ENCODE data around the gene ZNF563.
A peak's percentile ranks its signal among the peaks of the same experiment; 100 is the strongest.
"Not testable (repeated sequence)": the region's sequence is repeated elsewhere in the genome, so short reads cannot be mapped to it uniquely, and the experiment has no call there.

ZNF563 gene

DNA sequence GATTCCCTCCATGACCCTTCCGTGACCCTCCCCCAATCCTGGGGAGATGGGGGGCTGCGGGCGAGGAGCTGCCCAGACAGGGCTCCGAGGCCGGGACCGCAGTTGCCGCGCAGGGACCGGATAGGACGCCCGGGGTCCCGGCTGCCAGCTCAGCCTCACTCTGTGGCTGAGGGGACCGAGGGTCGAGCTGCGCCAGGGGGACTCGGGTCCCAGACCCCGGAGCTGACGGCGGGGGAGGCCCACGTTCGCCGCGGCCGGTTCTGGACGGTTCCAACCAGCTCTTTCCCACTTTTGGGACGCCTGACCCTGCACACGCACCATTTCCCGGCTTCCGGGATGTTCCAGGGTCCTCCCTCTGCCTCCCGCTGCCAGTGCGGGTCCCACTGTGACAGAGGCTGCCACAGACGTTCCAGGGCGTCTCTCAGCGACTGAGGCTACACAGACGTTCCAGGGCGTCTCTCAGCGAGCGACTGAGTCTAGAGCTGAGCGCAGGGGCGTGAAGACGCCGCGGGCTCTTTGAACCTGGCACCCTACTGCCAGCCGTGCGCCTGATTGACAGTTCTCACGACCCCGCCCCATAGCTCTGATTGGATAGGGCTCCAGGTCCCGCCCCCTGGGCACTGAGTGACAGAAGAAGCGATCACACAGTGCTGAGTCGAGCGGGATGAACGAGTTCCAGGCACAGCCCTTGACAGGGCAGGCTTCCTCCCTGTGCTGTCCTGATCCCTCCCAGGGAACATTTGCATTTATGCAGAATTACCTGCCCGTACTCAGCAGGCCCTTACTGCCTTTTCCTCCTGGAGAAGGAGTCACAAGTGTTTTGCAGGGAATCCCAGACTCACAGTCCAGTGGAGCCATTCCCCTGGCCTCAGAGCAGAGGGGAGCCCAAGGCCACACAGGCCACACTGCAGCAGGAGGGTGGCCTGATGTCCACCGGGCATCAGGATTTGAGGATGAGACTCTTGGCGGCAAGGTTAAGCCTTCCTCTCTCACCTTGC lies at the start of gene ZNF563:
Gene ZNF563 (minus strand): TSS at position 472 of the 998 bp plus-strand sequence. CDS start 151 bp downstream, at position 321.
- Mint-ChIP-seq H3K27me3 (no peaks in the 10 kb centered on the region), H3K36me3 (ENCODE audit: low read depth) (no peaks in the 10 kb centered on the region), H3K27ac (peak within 1 kb of the TSS; percentile 96), H3K9me3 (no peaks in the 10 kb centered on the region), H3K4me3 (peak within 1 kb of the TSS; percentile 93), H3K4me1 (peaks cover 38% of the 10 kb centered on the region)
- peak; percentile 97 for DNase-seq
- ATAC-seq = peak; percentile 93

DNA sequence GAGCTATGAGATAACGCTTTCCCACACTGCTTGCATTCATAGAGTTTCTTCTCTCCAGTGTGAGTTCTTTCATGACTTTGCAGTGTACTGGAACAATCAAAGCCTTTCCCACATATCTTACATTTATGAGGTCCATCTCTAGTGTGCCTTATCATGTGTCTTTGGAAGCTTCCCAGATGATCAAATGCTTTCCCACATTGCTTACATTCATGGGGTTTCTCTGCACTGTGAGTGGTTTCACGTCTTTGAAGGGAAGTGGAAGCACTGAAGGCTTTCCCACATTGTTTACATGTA lies 47.0 kb upstream of the ZNF563 start:
- no peaks in the 10 kb centered on the region for H3K27me3 Mint-ChIP-seq
- H3K9me3 Mint-ChIP-seq = peaks cover 49% of the 10 kb centered on the region
- H3K27ac Mint-ChIP-seq = no peak overlapping the region
- no peak for DNase-seq
- H3K4me1 Mint-ChIP-seq = no peaks in the 10 kb centered on the region
- ATAC-seq = no peak
- H3K4me3 Mint-ChIP-seq = no peak overlapping the region
- peaks cover 39% of the 10 kb centered on the region for H3K36me3 Mint-ChIP-seq (ENCODE audit: low read depth)

DNA sequence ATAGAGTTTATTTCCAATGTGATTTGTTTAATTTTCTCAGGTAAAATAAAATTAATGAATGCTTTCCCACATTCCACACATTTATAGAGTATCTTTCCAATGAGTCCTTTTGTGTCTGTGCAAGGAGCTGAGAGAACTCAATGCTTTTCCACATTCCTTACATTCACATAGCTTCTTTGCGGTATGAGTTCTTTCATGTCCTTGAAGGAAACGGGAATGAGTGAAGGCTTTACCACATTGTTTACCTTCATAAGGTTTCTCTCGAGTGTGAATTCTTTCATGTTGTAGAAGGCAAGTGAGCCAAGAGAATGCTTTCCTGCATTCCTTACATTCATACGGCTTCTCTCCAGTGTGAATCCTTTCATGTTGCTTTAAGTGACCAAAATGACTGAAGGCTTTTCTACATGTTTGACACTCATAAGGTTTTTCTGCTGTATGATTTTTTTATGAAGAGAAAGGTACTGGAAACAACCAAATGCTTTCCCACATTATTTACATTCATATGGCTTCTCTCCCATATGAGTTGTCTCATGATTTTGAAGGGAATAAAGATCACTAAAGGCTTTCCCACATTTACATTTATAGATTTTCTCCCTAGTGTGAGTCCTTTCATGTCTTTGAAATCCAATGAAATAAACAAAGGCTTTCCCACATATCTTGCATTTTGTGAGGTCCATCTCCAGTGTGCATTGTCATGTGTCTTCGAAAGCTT lies 46.5 kb upstream of the ZNF563 start:
- no peaks in the 10 kb centered on the region for H3K4me1 Mint-ChIP-seq
- peaks cover 52% of the 10 kb centered on the region for H3K9me3 Mint-ChIP-seq
- no peaks in the 10 kb centered on the region for H3K27me3 Mint-ChIP-seq
- H3K4me3 Mint-ChIP-seq = no peak overlapping the region
- ATAC-seq (no peak), DNase-seq (no peak)
- peaks cover 39% of the 10 kb centered on the region for H3K36me3 Mint-ChIP-seq (ENCODE audit: low read depth)
- no peak overlapping the region for H3K27ac Mint-ChIP-seq

GRCh38 chr19:12374026-12374425 lies 40.6 kb upstream of the ZNF563 start:
- Mint-ChIP-seq H3K27ac (no peak overlapping the region), H3K27me3 (no peaks in the 10 kb centered on the region), H3K4me3 (no peak overlapping the region), H3K4me1 (no peaks in the 10 kb centered on the region), H3K36me3 (ENCODE audit: low read depth) (peaks cover 14% of the 10 kb centered on the region), H3K9me3 (peaks cover 30% of the 10 kb centered on the region)
- DNase-seq (no peak), ATAC-seq (no peak)

DNA sequence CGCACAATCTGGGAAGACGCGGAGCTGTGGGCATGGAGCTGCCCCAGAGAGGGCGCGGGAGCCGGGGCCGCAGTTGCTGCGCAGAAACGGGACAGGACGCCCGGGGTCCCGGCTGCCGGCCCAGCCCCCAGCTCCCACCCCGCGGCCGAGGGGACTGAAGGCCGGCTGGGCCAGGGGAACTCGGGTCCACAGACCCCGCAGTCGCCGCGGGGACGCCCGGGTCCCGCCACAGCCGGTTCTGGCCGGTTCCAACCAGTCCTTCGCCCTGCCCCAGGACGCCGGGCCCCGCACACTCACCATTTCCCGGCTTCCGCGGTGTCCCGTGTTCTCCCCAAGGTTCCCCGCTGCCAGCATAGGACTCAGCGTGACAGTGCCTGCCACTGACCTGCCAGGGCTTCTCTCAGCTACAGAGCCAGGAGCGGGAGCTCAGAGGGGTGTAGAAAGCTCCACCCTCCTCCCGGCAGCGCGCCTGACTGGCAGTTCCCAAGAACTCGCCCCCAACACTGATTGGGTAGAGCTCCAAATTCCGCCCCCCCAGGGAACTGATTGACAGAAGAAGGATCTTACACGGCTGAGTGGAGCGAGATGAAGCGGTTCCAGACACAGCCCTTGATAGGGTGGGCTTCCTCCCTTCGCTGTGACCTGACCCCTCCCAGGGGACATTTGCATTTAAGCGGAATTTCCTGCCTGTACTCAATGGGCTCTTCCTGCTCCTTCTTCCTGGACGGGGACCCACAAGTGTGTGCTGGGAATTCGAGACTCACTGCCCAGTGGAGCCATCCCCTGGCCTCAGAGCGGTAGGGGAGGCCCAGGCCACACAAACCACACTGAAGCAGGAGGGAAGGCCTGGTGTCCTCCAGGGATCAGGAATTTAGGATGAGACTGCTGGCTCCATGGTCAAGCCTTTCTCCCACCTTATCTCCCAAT lies 32.1 kb upstream of the ZNF563 start, which contains the start of gene ZNF442:
Gene ZNF442 (minus strand): TSS at position 448 of the 927 bp plus-strand sequence. CDS start 2,052 bp downstream, outside the sequence.
- DNase-seq (peak; percentile 89), ATAC-seq (peak; percentile 99)
- H3K9me3 Mint-ChIP-seq = no peaks in the 10 kb centered on the region
- peaks cover 6% of the 10 kb centered on the region for H3K36me3 Mint-ChIP-seq (ENCODE audit: low read depth)
- H3K4me1 Mint-ChIP-seq = peaks cover 16% of the 10 kb centered on the region
- H3K27me3 Mint-ChIP-seq = no peaks in the 10 kb centered on the region
- H3K27ac Mint-ChIP-seq = peak within 1 kb of the TSS; percentile 67
- peak within 1 kb of the TSS; percentile 92 for H3K4me3 Mint-ChIP-seq

- ATAC-seq (no peak), DNase-seq (peak; percentile 18)
- Mint-ChIP-seq H3K27me3 (no peaks in the 10 kb centered on the region), H3K4me1 (peaks cover 16% of the 10 kb centered on the region), H3K4me3 (peak overlapping the region; percentile 92), H3K9me3 (no peaks in the 10 kb centered on the region), H3K36me3 (ENCODE audit: low read depth) (peaks cover 6% of the 10 kb centered on the region), H3K27ac (peak overlapping the region; percentile 18)
Observed at GRCh38 chr19:12364391-12365235, 31.2 kb upstream of the ZNF563 start.

GRCh38 chr19:12362236-12362635 lies 28.8 kb upstream of the ZNF563 start:
- H3K4me3 Mint-ChIP-seq; ATAC-seq; H3K36me3 Mint-ChIP-seq (ENCODE audit: low read depth); H3K27me3 Mint-ChIP-seq; H3K27ac Mint-ChIP-seq; DNase-seq; H3K9me3 Mint-ChIP-seq: not testable (repeated sequence)
- H3K4me1 Mint-ChIP-seq = peaks cover 16% of the 10 kb centered on the region

DNA sequence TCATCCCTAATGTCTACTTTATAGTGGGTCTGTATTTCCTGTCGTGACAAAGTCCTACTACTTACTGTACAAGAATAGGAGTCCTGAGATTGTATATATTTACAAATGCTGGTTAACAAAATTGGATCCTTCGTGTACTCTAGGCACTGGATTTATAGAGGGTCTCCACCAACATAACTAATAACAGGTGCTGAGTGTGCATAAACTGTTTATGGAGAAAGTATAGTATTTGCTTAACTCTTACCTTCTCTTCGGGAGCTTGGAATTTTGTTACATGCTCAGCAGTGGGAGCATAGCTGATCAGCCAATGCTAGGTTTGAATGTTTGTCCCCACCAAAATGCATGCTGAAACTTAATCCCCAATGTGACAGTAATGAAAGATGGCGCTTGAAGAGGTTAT lies 19.9 kb upstream of the ZNF563 start:
- no peak for ATAC-seq
- Mint-ChIP-seq H3K27me3 (no peaks in the 10 kb centered on the region), H3K27ac (no peak overlapping the region), H3K36me3 (ENCODE audit: low read depth) (peaks cover 50% of the 10 kb centered on the region), H3K9me3 (peaks cover 57% of the 10 kb centered on the region), H3K4me1 (no peaks in the 10 kb centered on the region), H3K4me3 (no peak overlapping the region)
- DNase-seq = no peak

- peaks cover 61% of the 10 kb centered on the region for H3K9me3 Mint-ChIP-seq
- no peak overlapping the region for H3K4me3 Mint-ChIP-seq
- no peak for ATAC-seq
- no peaks in the 10 kb centered on the region for H3K4me1 Mint-ChIP-seq
- H3K27ac Mint-ChIP-seq = no peak overlapping the region
- H3K36me3 Mint-ChIP-seq (ENCODE audit: low read depth) = peaks cover 49% of the 10 kb centered on the region
- no peak for DNase-seq
- no peaks in the 10 kb centered on the region for H3K27me3 Mint-ChIP-seq
Observed at GRCh38 chr19:12350890-12351197, 17.4 kb upstream of the ZNF563 start.

DNA sequence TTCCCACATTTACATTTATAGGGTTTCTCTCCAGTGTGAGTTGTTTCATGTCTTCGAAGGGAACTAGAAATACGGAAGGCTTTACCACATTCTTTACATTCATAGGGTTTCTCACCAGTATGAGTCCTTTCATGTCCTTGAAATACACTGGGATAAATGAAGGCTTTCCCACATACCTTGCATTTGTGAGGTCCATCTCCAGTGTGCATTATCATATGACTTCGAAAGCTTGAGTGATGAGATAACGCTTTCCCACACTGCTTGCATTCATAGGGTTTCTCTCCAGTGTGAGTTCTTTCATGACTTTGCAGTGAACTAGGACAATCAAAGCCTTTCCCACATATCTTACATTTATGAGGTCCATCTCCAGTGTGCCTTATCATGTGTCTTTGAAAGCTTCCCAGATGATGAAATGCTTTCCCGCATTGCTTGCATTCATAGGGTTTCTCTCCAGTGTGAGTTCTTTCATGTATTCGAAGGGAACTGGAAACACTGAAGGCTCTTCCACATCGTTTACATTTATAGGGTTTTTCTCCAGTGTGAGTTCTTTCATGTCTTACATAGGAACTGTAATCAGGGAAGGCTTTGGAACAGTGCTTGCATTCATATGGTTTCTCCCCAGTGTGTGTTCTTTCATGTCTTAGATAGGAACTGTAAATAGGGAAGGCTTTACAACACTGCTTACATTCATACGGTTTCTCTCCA lies 16.9 kb upstream of the ZNF563 start:
- Mint-ChIP-seq H3K4me1 (no peaks in the 10 kb centered on the region), H3K4me3 (no peak overlapping the region), H3K36me3 (ENCODE audit: low read depth) (peaks cover 49% of the 10 kb centered on the region), H3K27me3 (no peaks in the 10 kb centered on the region), H3K27ac (no peak overlapping the region), H3K9me3 (peaks cover 64% of the 10 kb centered on the region)
- DNase-seq (no peak), ATAC-seq (no peak)

DNA sequence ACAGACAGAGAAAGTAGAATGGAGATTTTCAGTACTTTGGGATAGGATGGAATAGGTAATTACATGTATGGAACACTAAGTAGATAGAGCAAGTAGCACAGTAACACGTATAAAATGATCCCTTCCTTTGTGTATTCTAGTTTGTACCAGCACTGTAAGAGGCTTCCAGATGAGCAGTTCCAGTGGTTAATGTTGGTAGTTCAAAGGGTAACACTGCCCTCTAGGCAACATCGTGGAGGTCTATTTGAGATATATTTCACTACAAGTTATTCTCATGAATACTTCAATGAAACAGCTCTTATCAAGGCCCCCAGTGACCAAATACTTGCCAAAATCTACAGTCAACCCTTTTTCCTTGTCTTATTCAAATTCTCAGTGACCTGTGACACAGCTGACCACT lies 13.5 kb upstream of the ZNF563 start:
- Mint-ChIP-seq H3K9me3 (peaks cover 48% of the 10 kb centered on the region), H3K4me1 (no peaks in the 10 kb centered on the region), H3K36me3 (ENCODE audit: low read depth) (peaks cover 32% of the 10 kb centered on the region), H3K4me3 (no peak overlapping the region), H3K27ac (no peak overlapping the region), H3K27me3 (no peaks in the 10 kb centered on the region)
- ATAC-seq (no peak), DNase-seq (no peak)

GRCh38 chr19:12345197-12345596 lies 11.8 kb upstream of the ZNF563 start:
- Mint-ChIP-seq H3K4me3 (no peak overlapping the region), H3K27me3 (no peaks in the 10 kb centered on the region), H3K9me3 (peaks cover 43% of the 10 kb centered on the region), H3K4me1 (no peaks in the 10 kb centered on the region), H3K27ac (no peak overlapping the region), H3K36me3 (ENCODE audit: low read depth) (peaks cover 15% of the 10 kb centered on the region)
- no peak for DNase-seq
- ATAC-seq = no peak
